Gastroesophageal sphincter (tissue), 4 donors: ENCODE data around the gene TMOD3. TPM values are rescaled to one million over a fixed set of nuclear protein-coding genes. Genes with fewer than 3 reads are reported as not detected.
"Not testable (repeated sequence)": the region's sequence is repeated elsewhere in the genome, so short reads cannot be mapped to it uniquely, and the experiment has no call there.

Experiments
- ATAC-seq: fragments of 150-250 bp; one replicate; pipeline ENCODE4 v1.9.1; 2016; ENCODE audit warnings: mild to moderate bottlenecking, moderate library complexity
- H3K27ac ChIP-seq, 4 donors: fragments of 200-600 bp; sonication (generic) in 3 of 4; 1 replicate in 3 of 4; 2 replicates in 1 of 4; pipeline ENCODE4 v1.5.1; 2016 to 2019
- H3K27me3 ChIP-seq: fragments of 200-600 bp; sonication (generic); one replicate; pipeline ENCODE4 v1.5.1; 2019
- H3K36me3 ChIP-seq, 2 donors: fragments of 200-600 bp; sonication (generic); one replicate each; pipeline ENCODE4 v1.5.1; 2019; ENCODE audit warnings: control low read depth in 1 of 2
- H3K4me1 ChIP-seq, 3 donors: fragments of 200-600 bp; sonication (generic); 1 replicate in 2 of 3; 2 replicates in 1 of 3; pipeline ENCODE4 v1.5.1; 2016 to 2019; ENCODE audit warnings: control low read depth in 2 of 3
- H3K4me3 ChIP-seq, 2 donors: fragments of 200-600 bp; sonication (generic); one replicate each; pipeline ENCODE4 v1.5.1; 2019; ENCODE audit warnings: mild to moderate bottlenecking in 1 of 2, moderate library complexity in 1 of 2
- H3K9me3 ChIP-seq, 3 donors: fragments of 200-600 bp; sonication (generic); one replicate each; pipeline ENCODE4 v1.5.1; 2017 to 2019; ENCODE audit warnings: control low read depth in 2 of 3
- CTCF ChIP-seq, 4 experiments: fragments of 200-600 bp in 2 of 4; fragments of 450-650 bp in 2 of 4; sonication (generic) in 1 of 4; IDR thresholded peaks; one replicate each; pipeline ENCODE4 v1.5.1; 2017 to 2019; ENCODE audit warnings: antibody characterized with exemption in 4 of 4, mild to moderate bottlenecking in 2 of 4, moderate library complexity in 2 of 4
- EP300 ChIP-seq: sonication (generic); formaldehyde crosslinking; IDR thresholded peaks from one replicate; pipeline ENCODE4 v1.6.1; 2017; ENCODE audit warnings: antibody characterized with exemption, mild to moderate bottlenecking
- POLR2A ChIP-seq, 2 donors: fragments of 450-650 bp; IDR thresholded peaks; one replicate each; pipeline ENCODE4 v1.6.1; 2017; ENCODE audit warnings: antibody characterized with exemption in 2 of 2, mild to moderate bottlenecking in 2 of 2, moderate library complexity in 1 of 2
- POLR2AphosphoS5 ChIP-seq: sonication (generic); formaldehyde crosslinking; IDR thresholded peaks from one replicate; pipeline ENCODE4 v1.6.1; 2017; ENCODE audit warnings: antibody characterized with exemption
- WGBS, 2 donors: methylation state at CpG; one replicate each; pipeline ENCODE4 v1.1.5; 2018; ENCODE audit warnings: low coverage in 1 of 2; 5-methylcytosine and 5-hydroxymethylcytosine counted together
- total RNA-seq, 4 donors: library from RNA; depleted of rRNA; stranded (reverse); fragments of >200 nt; gene quantifications; one replicate each; pipeline ENCODE4 v1.1.0, GENCODE V29; 2016

Gene TMOD3
- total RNA-seq, 4 donors from 2014 or later, result 15.9 to 38.8 (median 21.4) TPM

GRCh38 chr15:51884041-51884440 is 54.6 kb downstream of the TMOD3 start:
- peaks cover 0 to 6% of the 10 kb centered on the region in 2 donors for H3K36me3 ChIP-seq
- TF ChIP-seq POLR2AphosphoS5 (no peak), POLR2A (IDR thresholded peaks at IDR 0.05) (no peak), EP300 (no peak), CTCF (IDR thresholded peaks at IDR 0.05) (no peak)
- H3K4me3 ChIP-seq, result no peak overlapping the region
- no peak for ATAC-seq
- no peaks in the 10 kb centered on the region for H3K27me3 ChIP-seq
- no peaks in the 10 kb centered on the region for H3K9me3 ChIP-seq
- 91 to 100% methylated on average over 1 of the region's 1 CpG for WGBS, 2 donors
- H3K4me1 ChIP-seq, result peaks cover under 1 to 29% (median 2%) of the 10 kb centered on the region in 3 donors
- H3K27ac ChIP-seq, result no peak overlapping the region

DNA sequence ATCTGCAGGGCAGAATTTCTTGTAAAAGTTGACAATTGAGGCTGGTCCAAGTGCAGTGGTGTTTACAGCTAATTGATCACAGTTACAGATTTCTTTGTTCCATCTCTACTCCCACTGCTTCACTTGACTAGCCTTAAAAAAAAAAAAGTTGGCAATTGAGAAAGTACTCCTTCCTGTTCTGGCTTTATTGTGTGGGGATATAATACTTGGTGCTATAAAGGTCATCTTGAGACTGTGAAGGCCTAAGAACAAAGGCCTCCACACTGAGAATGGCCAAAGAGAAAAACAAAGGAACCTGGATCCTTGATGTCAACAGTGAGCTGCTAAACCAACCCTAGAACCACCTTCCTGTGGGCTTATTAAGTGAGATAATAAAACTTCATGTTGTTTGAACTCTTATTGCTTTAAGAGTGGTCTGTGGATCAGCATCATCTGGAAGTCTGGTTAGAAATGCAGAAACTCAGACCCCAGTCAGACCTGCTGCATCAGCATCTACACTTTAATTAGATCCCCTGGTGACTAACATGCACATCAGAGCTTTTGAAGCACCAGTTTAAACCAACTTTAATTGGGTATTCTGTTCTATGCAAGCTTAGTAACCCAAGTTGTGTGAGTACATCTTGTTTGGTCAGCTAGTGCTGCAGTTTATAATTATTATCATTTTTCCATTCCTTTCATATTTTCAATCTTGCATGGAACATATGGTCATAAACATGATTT is 55.2 kb downstream of the TMOD3 start:
- peaks cover 0 to 23% (median 0%) of the 10 kb centered on the region in 3 donors for H3K4me1 ChIP-seq
- no peak for ATAC-seq
- no peak overlapping the region for H3K27ac ChIP-seq
- H3K27me3 ChIP-seq, result no peaks in the 10 kb centered on the region
- H3K4me3 ChIP-seq, result no peak overlapping the region
- no peaks in the 10 kb centered on the region for H3K9me3 ChIP-seq
- no peak for TF ChIP-seq POLR2AphosphoS5
- no peak for TF ChIP-seq CTCF (IDR thresholded peaks at IDR 0.05)
- no peak for TF ChIP-seq POLR2A (IDR thresholded peaks at IDR 0.05)
- no peak for TF ChIP-seq EP300
- peaks cover 0 to 13% of the 10 kb centered on the region in 2 donors for H3K36me3 ChIP-seq

- ATAC-seq, H3K4me3 ChIP-seq, H3K27ac ChIP-seq, H3K9me3 ChIP-seq, H3K27me3 ChIP-seq: not testable (repeated sequence)
- WGBS, 2 donors, result no CpG with 5 or more reads among the region's 32 CpGs
- Histone ChIP-seq H3K4me1 (peaks cover 0 to 17% (median 0%) of the 10 kb centered on the region in 3 donors), H3K36me3 (peaks cover 0 to 22% of the 10 kb centered on the region in 2 donors)
Observed at GRCh38 chr15:51885758-51886157, 56.3 kb downstream of the TMOD3 start.

GRCh38 chr15:51887887-51888592 is 58.6 kb downstream of the TMOD3 start:
- no peak for TF ChIP-seq POLR2A (IDR thresholded peaks at IDR 0.05)
- TF ChIP-seq CTCF (IDR thresholded peaks at IDR 0.05), result no peak
- TF ChIP-seq EP300, result no peak
- TF ChIP-seq POLR2AphosphoS5, result no peak
- WGBS, 2 donors, result 80 to 93% methylated on average over 7 to 9 of the region's 9 CpGs
- H3K27ac ChIP-seq, result no peak overlapping the region
- no peaks in the 10 kb centered on the region for H3K9me3 ChIP-seq
- peaks cover 0 to 42% of the 10 kb centered on the region in 2 donors for H3K36me3 ChIP-seq
- no peaks in the 10 kb centered on the region for H3K27me3 ChIP-seq
- ATAC-seq, result no peak
- peaks cover 0 to 15% (median 0%) of the 10 kb centered on the region in 3 donors for H3K4me1 ChIP-seq
- H3K4me3 ChIP-seq, result no peak overlapping the region

GRCh38 chr15:51888593-51889195 is 59.2 kb downstream of the TMOD3 start:
- Histone ChIP-seq H3K27me3 (no peaks in the 10 kb centered on the region), H3K36me3 (peaks cover 0 to 45% of the 10 kb centered on the region in 2 donors), H3K9me3 (no peaks in the 10 kb centered on the region), H3K4me1 (peaks cover 0 to 8% (median 0%) of the 10 kb centered on the region in 3 donors), H3K4me3 (no peak overlapping the region), H3K27ac (no peak overlapping the region)
- no peak for TF ChIP-seq POLR2AphosphoS5
- peak; percentile 44 to 68 (median 63) for TF ChIP-seq CTCF (IDR thresholded peaks at IDR 0.05)
- 20% methylated on average over 2 of the region's 2 CpGs for WGBS, 2 donors
- no peak for ATAC-seq
